Type B pancreatic cell (in vitro differentiated cells): Measurements from ENCODE around the gene GALK2. TPM values are rescaled to one million over a fixed set of nuclear protein-coding genes. Genes with fewer than 3 reads are reported as not detected.

Experiments used
- DNase-seq: peaks from one replicate; pipeline ENCODE4 v3.0.0; 2021; ENCODE audit warnings: mixed read lengths; ENCODE audit not compliant: unreplicated experiment; ENCODE audit errors: extremely low spot score
- H3K27ac Mint-ChIP-seq: 2 replicates; pipeline ENCODE4 v1.8.0; 2021; ENCODE audit warnings: mild to moderate bottlenecking, mixed read lengths
- H3K27me3 Mint-ChIP-seq: 2 replicates; pipeline ENCODE4 v1.8.0; 2021; ENCODE audit warnings: mixed read lengths
- H3K36me3 Mint-ChIP-seq: 2 replicates; pipeline ENCODE4 v1.8.0; 2021; ENCODE audit warnings: mixed read lengths
- H3K4me1 Mint-ChIP-seq: one replicate; pipeline ENCODE4 v1.8.0; 2021; ENCODE audit warnings: mixed read lengths; ENCODE audit not compliant: unreplicated experiment
- H3K4me3 Mint-ChIP-seq: 2 replicates; pipeline ENCODE4 v1.8.0; 2021; ENCODE audit warnings: mild to moderate bottlenecking, mixed read lengths
- H3K9me3 Mint-ChIP-seq: 2 replicates; pipeline ENCODE4 v1.8.0; 2021; ENCODE audit warnings: mixed read lengths
- CTCF ChIP-seq: fragments of 200-600 bp; sonication (generic); conservative IDR thresholded peaks from 2 replicates; pipeline ENCODE4 v1.5.0; 2021; ENCODE audit warnings: antibody characterized with exemption, mild to moderate bottlenecking
- total RNA-seq: library from RNA; stranded (reverse); gene quantifications from 2 replicates; pipeline ENCODE4 v1.2.1, GENCODE V29; 2021; ENCODE audit warnings: low replicate concordance

The GALK2 gene
- total RNA-seq, 1 donor from 2014 or later, result 24.9 TPM

- H3K9me3 Mint-ChIP-seq, result peaks cover 4% of the 10 kb centered on the region
- no peak overlapping the region for H3K27ac Mint-ChIP-seq
- H3K27me3 Mint-ChIP-seq, result no peaks in the 10 kb centered on the region
- no peaks in the 10 kb centered on the region for H3K4me1 Mint-ChIP-seq
- no peak overlapping the region for H3K4me3 Mint-ChIP-seq
- DNase-seq, result no peak
- TF ChIP-seq CTCF, result no peak
- H3K36me3 Mint-ChIP-seq, result peaks cover 44% of the 10 kb centered on the region
Observed at GRCh38 chr15:49306551-49306950, 136.5 kb downstream of the GALK2 start.

- Mint-ChIP-seq H3K4me3 (no peak overlapping the region), H3K9me3 (peaks cover 5% of the 10 kb centered on the region), H3K27ac (no peak overlapping the region), H3K4me1 (no peaks in the 10 kb centered on the region), H3K27me3 (no peaks in the 10 kb centered on the region), H3K36me3 (peaks cover 52% of the 10 kb centered on the region)
- TF ChIP-seq CTCF, result no peak
- no peak for DNase-seq
Observed at GRCh38 chr15:49308686-49309085, 138.6 kb downstream of the GALK2 start.

GRCh38 chr15:49309889-49310288, 139.8 kb downstream of the GALK2 start:
- TF ChIP-seq CTCF, result no peak
- no peaks in the 10 kb centered on the region for H3K4me1 Mint-ChIP-seq
- H3K9me3 Mint-ChIP-seq, result peaks cover 5% of the 10 kb centered on the region
- H3K4me3 Mint-ChIP-seq, result no peak overlapping the region
- no peak for DNase-seq
- no peaks in the 10 kb centered on the region for H3K27me3 Mint-ChIP-seq
- H3K27ac Mint-ChIP-seq, result no peak overlapping the region
- H3K36me3 Mint-ChIP-seq, result peaks cover 43% of the 10 kb centered on the region

- Mint-ChIP-seq H3K4me3 (no peak overlapping the region), H3K27me3 (no peaks in the 10 kb centered on the region), H3K36me3 (peaks cover 39% of the 10 kb centered on the region), H3K9me3 (peaks cover 5% of the 10 kb centered on the region), H3K4me1 (peaks cover 4% of the 10 kb centered on the region), H3K27ac (no peak overlapping the region)
- DNase-seq, result no peak
- no peak for TF ChIP-seq CTCF
Observed at GRCh38 chr15:49313650-49314049, 143.6 kb downstream of the GALK2 start.

GRCh38 chr15:49314716-49315115, 144.7 kb downstream of the GALK2 start:
- Mint-ChIP-seq H3K27ac (no peak overlapping the region), H3K4me3 (no peak overlapping the region), H3K27me3 (no peaks in the 10 kb centered on the region), H3K4me1 (peaks cover 4% of the 10 kb centered on the region), H3K9me3 (peaks cover 5% of the 10 kb centered on the region), H3K36me3 (peaks cover 41% of the 10 kb centered on the region)
- no peak for DNase-seq
- no peak for TF ChIP-seq CTCF

GRCh38 chr15:49315391-49315823, 145.4 kb downstream of the GALK2 start:
- H3K27ac Mint-ChIP-seq, result no peak overlapping the region
- H3K27me3 Mint-ChIP-seq, result no peaks in the 10 kb centered on the region
- H3K4me3 Mint-ChIP-seq, result no peak overlapping the region

More at GRCh38 chr15:49315391-49315823, 145.4 kb downstream of the GALK2 start:
- no peak for TF ChIP-seq CTCF
- Mint-ChIP-seq H3K36me3 (peaks cover 35% of the 10 kb centered on the region), H3K4me1 (peaks cover 4% of the 10 kb centered on the region), H3K9me3 (peaks cover 5% of the 10 kb centered on the region)
- DNase-seq, result no peak
